Measurements from ENCODE around the gene FAM120A. TPM values are rescaled to one million over a fixed set of nuclear protein-coding genes. Genes with fewer than 3 reads are reported as not detected.
A peak's percentile ranks its signal among the peaks of the same experiment; 100 is the strongest.

FAM120A gene
- total and polyA plus RNA-seq, 2 of the 13 experiments (the other 11 are each of a cell fraction or from before 2014, with no cell fraction given): 41.3 to 44.4 TPM

DNA sequence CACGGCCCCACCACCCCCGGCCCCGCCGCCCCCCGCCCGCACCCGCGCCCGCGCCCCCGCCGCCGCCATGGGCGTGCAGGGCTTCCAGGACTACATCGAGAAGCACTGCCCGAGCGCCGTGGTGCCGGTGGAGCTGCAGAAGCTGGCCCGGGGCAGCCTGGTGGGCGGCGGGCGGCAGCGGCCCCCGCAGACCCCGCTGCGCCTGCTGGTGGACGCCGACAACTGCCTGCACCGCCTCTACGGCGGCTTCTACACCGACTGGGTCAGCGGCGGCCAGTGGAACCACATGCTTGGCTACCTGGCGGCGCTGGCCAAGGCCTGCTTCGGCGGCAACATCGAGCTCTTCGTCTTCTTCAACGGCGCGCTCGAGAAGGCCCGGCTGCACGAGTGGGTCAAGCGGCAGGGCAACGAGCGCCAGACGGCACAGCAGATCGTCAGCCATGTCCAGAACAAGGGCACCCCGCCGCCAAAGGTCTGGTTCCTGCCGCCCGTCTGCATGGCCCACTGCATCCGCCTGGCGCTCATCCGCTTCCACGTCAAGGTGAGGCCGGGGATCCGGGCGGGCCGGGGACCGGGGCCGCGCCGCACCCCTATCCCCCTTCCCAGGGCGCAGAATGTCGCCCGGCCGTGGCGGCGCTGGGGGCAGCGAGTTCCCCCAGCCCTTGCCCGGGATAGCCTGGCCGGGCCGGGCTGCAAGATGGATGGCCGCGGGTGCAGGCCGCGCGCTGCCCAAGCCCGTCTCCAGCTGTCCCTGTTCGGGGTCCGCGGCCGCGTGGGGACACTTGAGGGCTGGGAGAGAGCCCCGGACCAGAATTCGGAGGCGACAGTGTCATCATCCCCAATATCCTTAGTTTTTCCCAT, 594 bp downstream of the FAM120A start (continued):
- TF ChIP-seq, protein P1, sequence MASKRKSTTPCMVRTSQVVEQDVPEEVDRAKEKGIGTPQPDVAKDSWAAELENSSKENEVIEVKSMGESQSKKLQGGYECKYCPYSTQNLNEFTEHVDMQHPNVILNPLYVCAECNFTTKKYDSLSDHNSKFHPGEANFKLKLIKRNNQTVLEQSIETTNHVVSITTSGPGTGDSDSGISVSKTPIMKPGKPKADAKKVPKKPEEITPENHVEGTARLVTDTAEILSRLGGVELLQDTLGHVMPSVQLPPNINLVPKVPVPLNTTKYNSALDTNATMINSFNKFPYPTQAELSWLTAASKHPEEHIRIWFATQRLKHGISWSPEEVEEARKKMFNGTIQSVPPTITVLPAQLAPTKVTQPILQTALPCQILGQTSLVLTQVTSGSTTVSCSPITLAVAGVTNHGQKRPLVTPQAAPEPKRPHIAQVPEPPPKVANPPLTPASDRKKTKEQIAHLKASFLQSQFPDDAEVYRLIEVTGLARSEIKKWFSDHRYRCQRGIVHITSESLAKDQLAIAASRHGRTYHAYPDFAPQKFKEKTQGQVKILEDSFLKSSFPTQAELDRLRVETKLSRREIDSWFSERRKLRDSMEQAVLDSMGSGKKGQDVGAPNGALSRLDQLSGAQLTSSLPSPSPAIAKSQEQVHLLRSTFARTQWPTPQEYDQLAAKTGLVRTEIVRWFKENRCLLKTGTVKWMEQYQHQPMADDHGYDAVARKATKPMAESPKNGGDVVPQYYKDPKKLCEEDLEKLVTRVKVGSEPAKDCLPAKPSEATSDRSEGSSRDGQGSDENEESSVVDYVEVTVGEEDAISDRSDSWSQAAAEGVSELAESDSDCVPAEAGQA (IDR thresholded peaks at IDR 0.05; ENCODE audit: low read depth): no peak
- TF ChIP-seq, protein P1 (CRISPR knock-in tag; IDR thresholded peaks at IDR 0.05; ENCODE audit: borderline replicate concordance): no peak
- TF ChIP-seq JUND (CRISPR knock-in tag; IDR thresholded peaks at IDR 0.05): no peak
- peak; percentile 13; the same call in 1 of the 2 replicates for TF ChIP-seq EEA1 (CRISPR knock-in tag; IDR thresholded peaks at IDR 0.05; ENCODE audit: borderline replicate concordance)
- no peak for TF ChIP-seq BORCS8-MEF2B (CRISPR knock-in tag; IDR thresholded peaks at IDR 0.05)
- TF ChIP-seq CBFB (CRISPR knock-in tag; IDR thresholded peaks at IDR 0.05): no peak
- TF ChIP-seq, protein P2, sequence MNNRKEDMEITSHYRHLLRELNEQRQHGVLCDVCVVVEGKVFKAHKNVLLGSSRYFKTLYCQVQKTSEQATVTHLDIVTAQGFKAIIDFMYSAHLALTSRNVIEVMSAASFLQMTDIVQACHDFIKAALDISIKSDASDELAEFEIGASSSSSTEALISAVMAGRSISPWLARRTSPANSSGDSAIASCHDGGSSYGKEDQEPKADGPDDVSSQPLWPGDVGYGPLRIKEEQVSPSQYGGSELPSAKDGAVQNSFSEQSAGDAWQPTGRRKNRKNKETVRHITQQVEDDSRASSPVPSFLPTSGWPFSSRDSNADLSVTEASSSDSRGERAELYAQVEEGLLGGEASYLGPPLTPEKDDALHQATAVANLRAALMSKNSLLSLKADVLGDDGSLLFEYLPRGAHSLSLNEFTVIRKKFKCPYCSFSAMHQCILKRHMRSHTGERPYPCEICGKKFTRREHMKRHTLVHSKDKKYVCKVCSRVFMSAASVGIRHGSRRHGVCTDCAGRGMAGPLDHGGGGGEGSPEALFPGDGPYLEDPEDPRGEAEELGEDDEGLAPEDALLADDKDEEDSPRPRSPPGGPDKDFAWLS (CRISPR knock-in tag; IDR thresholded peaks at IDR 0.05; ENCODE audit: borderline replicate concordance): no peak
- no peak for TF ChIP-seq TBL1XR1 (IDR thresholded peaks at IDR 0.05; ENCODE audit: borderline replicate concordance, low read length, partially characterized antibody)
- peak; percentile 39 for TF ChIP-seq ZMYM4 (CRISPR knock-in tag; IDR thresholded peaks at IDR 0.05)
- TF ChIP-seq, protein P3, sequence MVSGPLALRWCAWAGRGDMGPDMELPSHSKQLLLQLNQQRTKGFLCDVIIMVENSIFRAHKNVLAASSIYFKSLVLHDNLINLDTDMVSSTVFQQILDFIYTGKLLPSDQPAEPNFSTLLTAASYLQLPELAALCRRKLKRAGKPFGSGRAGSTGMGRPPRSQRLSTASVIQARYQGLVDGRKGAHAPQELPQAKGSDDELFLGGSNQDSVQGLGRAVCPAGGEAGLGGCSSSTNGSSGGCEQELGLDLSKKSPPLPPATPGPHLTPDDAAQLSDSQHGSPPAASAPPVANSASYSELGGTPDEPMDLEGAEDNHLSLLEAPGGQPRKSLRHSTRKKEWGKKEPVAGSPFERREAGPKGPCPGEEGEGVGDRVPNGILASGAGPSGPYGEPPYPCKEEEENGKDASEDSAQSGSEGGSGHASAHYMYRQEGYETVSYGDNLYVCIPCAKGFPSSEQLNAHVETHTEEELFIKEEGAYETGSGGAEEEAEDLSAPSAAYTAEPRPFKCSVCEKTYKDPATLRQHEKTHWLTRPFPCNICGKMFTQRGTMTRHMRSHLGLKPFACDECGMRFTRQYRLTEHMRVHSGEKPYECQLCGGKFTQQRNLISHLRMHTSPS (CRISPR knock-in tag; IDR thresholded peaks at IDR 0.05; ENCODE audit: low read depth): no peak
- TF ChIP-seq ZNF484 (CRISPR knock-in tag; IDR thresholded peaks at IDR 0.05; ENCODE audit: borderline replicate concordance, low read depth): no peak
- TF ChIP-seq TMF1 (CRISPR knock-in tag; IDR thresholded peaks at IDR 0.05; ENCODE audit: low read depth): no peak
- TF ChIP-seq ZNF839 (CRISPR knock-in tag; IDR thresholded peaks at IDR 0.05; ENCODE audit: borderline replicate concordance): 0 out of 2 replicates have a peak, but pooled peaks have one; percentile 32
- TF ChIP-seq ETV5 (CRISPR knock-in tag; IDR thresholded peaks at IDR 0.05; ENCODE audit: borderline replicate concordance): no peak; the same call in 1 of the 2 replicates
- TF ChIP-seq, protein P4, sequence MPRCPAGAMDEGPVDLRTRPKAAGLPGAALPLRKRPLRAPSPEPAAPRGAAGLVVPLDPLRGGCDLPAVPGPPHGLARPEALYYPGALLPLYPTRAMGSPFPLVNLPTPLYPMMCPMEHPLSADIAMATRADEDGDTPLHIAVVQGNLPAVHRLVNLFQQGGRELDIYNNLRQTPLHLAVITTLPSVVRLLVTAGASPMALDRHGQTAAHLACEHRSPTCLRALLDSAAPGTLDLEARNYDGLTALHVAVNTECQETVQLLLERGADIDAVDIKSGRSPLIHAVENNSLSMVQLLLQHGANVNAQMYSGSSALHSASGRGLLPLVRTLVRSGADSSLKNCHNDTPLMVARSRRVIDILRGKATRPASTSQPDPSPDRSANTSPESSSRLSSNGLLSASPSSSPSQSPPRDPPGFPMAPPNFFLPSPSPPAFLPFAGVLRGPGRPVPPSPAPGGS (CRISPR knock-in tag; IDR thresholded peaks at IDR 0.05): peak; percentile 72; the same call in 1 of the 2 replicates
- no peak for TF ChIP-seq ZNF552 (CRISPR knock-in tag; IDR thresholded peaks at IDR 0.05; ENCODE audit: borderline replicate concordance)
- no peak for TF ChIP-seq MAFG (CRISPR knock-in tag; IDR thresholded peaks at IDR 0.05)

All from HepG2 (cell line).